IPS-NIHi7 (cell line): ENCODE measurements around the gene C11orf98.
"Not testable (repeated sequence)": the region's sequence is repeated elsewhere in the genome, so short reads cannot be mapped to it uniquely, and the experiment has no call there.

Experiments used
- DNase-seq: peaks from one replicate; pipeline ENCODE4 v3.0.0; 2012; ENCODE audit warnings: mixed read lengths; ENCODE audit errors: extremely low spot score

C11orf98 gene

GRCh38 chr11:62665075-62665598 is at the start of gene C11orf98, which contains the start of gene CSKMT:
Gene C11orf98, minus strand, starts transcription at chr11:62665210. Its CDS starts 41 bp downstream, at chr11:62665169.
Gene CSKMT, plus strand, starts transcription at chr11:62665312. Its CDS starts 568 bp downstream, at chr11:62665880.
- peak; percentile 96 for DNase-seq

GRCh38 chr11:62713343-62713742 is 48.3 kb upstream of the C11orf98 start:
- DNase-seq, result no peak

GRCh38 chr11:62712861-62713260 is 47.9 kb upstream of the C11orf98 start:
- no peak for DNase-seq

GRCh38 chr11:62712276-62712812 is 47.3 kb upstream of the C11orf98 start:
- DNase-seq, result no peak

GRCh38 chr11:62710001-62710345 is 45.0 kb upstream of the C11orf98 start:
- DNase-seq, result no peak

- DNase-seq, result peak; percentile 85
These were observed 44.4 kb upstream of the C11orf98 start for GRCh38 chr11:62709247-62710000.

GRCh38 chr11:62708793-62709192 is 43.8 kb upstream of the C11orf98 start:
- DNase-seq, result no peak

GRCh38 chr11:62708392-62708791 is 43.4 kb upstream of the C11orf98 start:
- no peak for DNase-seq

- peak; percentile 81 for DNase-seq
These were observed 42.4 kb upstream of the C11orf98 start, which contains the start of the genes BSCL2 and GNG3 for GRCh38 chr11:62707277-62707861. Gene BSCL2, minus strand, starts transcription at chr11:62707424. Its CDS starts 229 bp downstream, at chr11:62707195. Gene GNG3, plus strand, starts transcription at chr11:62707676. Its CDS starts 620 bp downstream, at chr11:62708296.

- DNase-seq, result no peak
These were observed 41.8 kb upstream of the C11orf98 start for GRCh38 chr11:62706850-62707247.

- peak; percentile 95 for DNase-seq
These were observed 41.2 kb upstream of the C11orf98 start for GRCh38 chr11:62705880-62706849.

GRCh38 chr11:62705413-62705812 is 40.4 kb upstream of the C11orf98 start:
- DNase-seq, result peak; percentile 31

- DNase-seq, result not testable (repeated sequence)
These were observed 38.9 kb upstream of the C11orf98 start for GRCh38 chr11:62703921-62704320.

GRCh38 chr11:62702246-62702645 is 37.2 kb upstream of the C11orf98 start:
- DNase-seq, result no peak

- peak; percentile 83 for DNase-seq
These were observed 29.6 kb upstream of the C11orf98 start for GRCh38 chr11:62694455-62695167.

GRCh38 chr11:62693624-62694023 is 28.6 kb upstream of the C11orf98 start:
- not testable (repeated sequence) for DNase-seq

- DNase-seq, result no peak
These were observed 24.6 kb upstream of the C11orf98 start, which contains the start of gene LRRN4CL for GRCh38 chr11:62689421-62690183. Gene LRRN4CL, minus strand, starts transcription at chr11:62689530. Its CDS starts 1,022 bp downstream, at chr11:62688508.

GRCh38 chr11:62688491-62688890 is 23.5 kb upstream of the C11orf98 start:
- no peak for DNase-seq

GRCh38 chr11:62687508-62688396 is 22.7 kb upstream of the C11orf98 start:
- no peak for DNase-seq
